ENCODE results near the gene CENPF. TPM values are rescaled to one million over a fixed set of nuclear protein-coding genes. Genes with fewer than 3 reads are reported as not detected.

Gene CENPF
- total RNA-seq, 3 donors from 2014 or later (not counting 1 experiment from before 2014, with no cell fraction given): 3.8 to 6.6 (median 4.0) TPM

GRCh38 chr1:214583824-214584554, 19.0 kb upstream of the CENPF start:
- H3K4me1 Mint-ChIP-seq: no peaks in the 10 kb centered on the region
- no peak overlapping the region for H3K27ac ChIP-seq (ENCODE audit: low read length)
- ATAC-seq: no peak

GRCh38 chr1:214584805-214585766, 17.9 kb upstream of the CENPF start:
- intact Hi-C loops (cut with micrococcal nuclease): loop anchor here (2.0 kb wide), 1 partner anchor 252 kb away; no protein-coding TSS in a partner anchor
- Histone ChIP-seq H3K4me3 (ENCODE audit: low read length) (no peak overlapping the region), H3K4me1 (ENCODE audit: control insufficient read depth, insufficient read depth, low read length) (no peaks in the 10 kb centered on the region), H3K36me3 (ENCODE audit: control insufficient read depth, insufficient read depth, low read length) (no peaks in the 10 kb centered on the region), H3K9me3 (ENCODE audit: control insufficient read depth, insufficient read depth, low read length) (no peaks in the 10 kb centered on the region), H3K27ac (ENCODE audit: low read length) (no peak overlapping the region), H3K27me3 (ENCODE audit: control insufficient read depth, insufficient read depth, low read length) (no peaks in the 10 kb centered on the region)
- DNase-seq: no peak
- no peak overlapping the region for H3K27ac Mint-ChIP-seq
- peak in 2 of 3 donors; percentile 29 to 38 for ATAC-seq
- H3K27me3 Mint-ChIP-seq (ENCODE audit: low read depth in 2 of 2): peaks cover 0 to 8% of the 10 kb centered on the region in 2 donors
- TF ChIP-seq, protein P1, sequence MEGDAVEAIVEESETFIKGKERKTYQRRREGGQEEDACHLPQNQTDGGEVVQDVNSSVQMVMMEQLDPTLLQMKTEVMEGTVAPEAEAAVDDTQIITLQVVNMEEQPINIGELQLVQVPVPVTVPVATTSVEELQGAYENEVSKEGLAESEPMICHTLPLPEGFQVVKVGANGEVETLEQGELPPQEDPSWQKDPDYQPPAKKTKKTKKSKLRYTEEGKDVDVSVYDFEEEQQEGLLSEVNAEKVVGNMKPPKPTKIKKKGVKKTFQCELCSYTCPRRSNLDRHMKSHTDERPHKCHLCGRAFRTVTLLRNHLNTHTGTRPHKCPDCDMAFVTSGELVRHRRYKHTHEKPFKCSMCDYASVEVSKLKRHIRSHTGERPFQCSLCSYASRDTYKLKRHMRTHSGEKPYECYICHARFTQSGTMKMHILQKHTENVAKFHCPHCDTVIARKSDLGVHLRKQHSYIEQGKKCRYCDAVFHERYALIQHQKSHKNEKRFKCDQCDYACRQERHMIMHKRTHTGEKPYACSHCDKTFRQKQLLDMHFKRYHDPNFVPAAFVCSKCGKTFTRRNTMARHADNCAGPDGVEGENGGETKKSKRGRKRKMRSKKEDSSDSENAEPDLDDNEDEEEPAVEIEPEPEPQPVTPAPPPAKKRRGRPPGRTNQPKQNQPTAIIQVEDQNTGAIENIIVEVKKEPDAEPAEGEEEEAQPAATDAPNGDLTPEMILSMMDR (IDR thresholded peaks at IDR 0.05): peak; percentile 40
- H3K4me3 Mint-ChIP-seq: no peak overlapping the region
- no peaks in the 10 kb centered on the region for H3K4me1 Mint-ChIP-seq
- H3K36me3 Mint-ChIP-seq: no peaks in the 10 kb centered on the region
- no peaks in the 10 kb centered on the region for H3K9me3 Mint-ChIP-seq
- WGBS (ENCODE audit: insufficient coverage): no CpG with 5 or more reads among the region's 1 CpG

More at GRCh38 chr1:214583824-214584554, 19.0 kb upstream of the CENPF start:
- no peaks in the 10 kb centered on the region for H3K36me3 Mint-ChIP-seq
- TF ChIP-seq, protein P1 (IDR thresholded peaks at IDR 0.05): no peak
- H3K9me3 ChIP-seq (ENCODE audit: control insufficient read depth, insufficient read depth, low read length): no peaks in the 10 kb centered on the region
- H3K27me3 Mint-ChIP-seq (ENCODE audit: low read depth in 2 of 2): peaks cover 0 to 8% of the 10 kb centered on the region in 2 donors
- no peaks in the 10 kb centered on the region for H3K36me3 ChIP-seq (ENCODE audit: control insufficient read depth, insufficient read depth, low read length)
- no peak overlapping the region for H3K4me3 Mint-ChIP-seq
- no peaks in the 10 kb centered on the region for H3K4me1 ChIP-seq (ENCODE audit: control insufficient read depth, insufficient read depth, low read length)
- intact Hi-C loops (cut with micrococcal nuclease): loop anchor here (2.0 kb wide), 1 partner anchor 251 kb away; no protein-coding TSS in a partner anchor
- no peak overlapping the region for H3K27ac Mint-ChIP-seq
- H3K4me3 ChIP-seq (ENCODE audit: low read length): no peak overlapping the region
- WGBS (ENCODE audit: insufficient coverage): 95% methylated on average over 4 of the region's 7 CpGs
- no peak for DNase-seq
- H3K9me3 Mint-ChIP-seq: no peaks in the 10 kb centered on the region
- no peaks in the 10 kb centered on the region for H3K27me3 ChIP-seq (ENCODE audit: control insufficient read depth, insufficient read depth, low read length)

GRCh38 chr1:214586621-214587020, 16.4 kb upstream of the CENPF start:
- peaks cover 7 to 15% of the 10 kb centered on the region in 2 donors for H3K27me3 Mint-ChIP-seq (ENCODE audit: low read depth in 2 of 2)
- no peaks in the 10 kb centered on the region for H3K36me3 ChIP-seq (ENCODE audit: control insufficient read depth, insufficient read depth, low read length)
- ATAC-seq (no peak), DNase-seq (no peak)
- H3K4me3 ChIP-seq (ENCODE audit: low read length): no peak overlapping the region
- TF ChIP-seq, protein P1 (IDR thresholded peaks at IDR 0.05): no peak
- intact Hi-C loops (cut with micrococcal nuclease): no loop called here
- no peaks in the 10 kb centered on the region for H3K9me3 ChIP-seq (ENCODE audit: control insufficient read depth, insufficient read depth, low read length)
- H3K9me3 Mint-ChIP-seq: no peaks in the 10 kb centered on the region
- no peaks in the 10 kb centered on the region for H3K36me3 Mint-ChIP-seq
- no peaks in the 10 kb centered on the region for H3K4me1 Mint-ChIP-seq
- WGBS (ENCODE audit: insufficient coverage): 81% methylated on average over 3 of the region's 3 CpGs
- no peak overlapping the region for H3K27ac Mint-ChIP-seq
- H3K4me3 Mint-ChIP-seq: no peak overlapping the region
- no peak overlapping the region for H3K27ac ChIP-seq (ENCODE audit: low read length)
- H3K4me1 ChIP-seq (ENCODE audit: control insufficient read depth, insufficient read depth, low read length): no peaks in the 10 kb centered on the region
- H3K27me3 ChIP-seq (ENCODE audit: control insufficient read depth, insufficient read depth, low read length): no peaks in the 10 kb centered on the region

Measured in natural killer cell (primary cell).